ENCODE measurements around the gene ADGRB3.
A peak's percentile ranks its signal among the peaks of the same experiment; 100 is the strongest.

The ADGRB3 gene

GRCh38 chr6:68637782-68638181, 2.7 kb downstream of the ADGRB3 start:
- no peak overlapping the region for H3K4me3 ChIP-seq (ENCODE audit: low read depth, low read length)
- TF ChIP-seq CTCF (IDR thresholded peaks at IDR 0.05; ENCODE audit: low read depth, low read length, missing control alignments) = no peak
- DNase-seq (ENCODE audit: low read depth) = no peak

- DNase-seq (ENCODE audit: low read depth) = peak; percentile 12
- peak; percentile 49 for TF ChIP-seq CTCF (IDR thresholded peaks at IDR 0.05; ENCODE audit: low read depth, low read length, missing control alignments)
- no peak overlapping the region for H3K4me3 ChIP-seq (ENCODE audit: low read depth, low read length)
Observed at GRCh38 chr6:68638230-68638900, 3.3 kb downstream of the ADGRB3 start.

- no peak for TF ChIP-seq CTCF (IDR thresholded peaks at IDR 0.05; ENCODE audit: low read depth, low read length, missing control alignments)
- no peak overlapping the region for H3K4me3 ChIP-seq (ENCODE audit: low read depth, low read length)
- DNase-seq (ENCODE audit: low read depth) = no peak
Observed at GRCh38 chr6:68639211-68639610, 4.1 kb downstream of the ADGRB3 start.

GRCh38 chr6:68639826-68640490, 4.9 kb downstream of the ADGRB3 start:
- no peak for DNase-seq (ENCODE audit: low read depth)
- no peak for TF ChIP-seq CTCF (IDR thresholded peaks at IDR 0.05; ENCODE audit: low read depth, low read length, missing control alignments)
- H3K4me3 ChIP-seq (ENCODE audit: low read depth, low read length) = no peak overlapping the region

GRCh38 chr6:68640491-68640835, 5.4 kb downstream of the ADGRB3 start:
- TF ChIP-seq CTCF (IDR thresholded peaks at IDR 0.05; ENCODE audit: low read depth, low read length, missing control alignments) = no peak
- no peak overlapping the region for H3K4me3 ChIP-seq (ENCODE audit: low read depth, low read length)

GRCh38 chr6:68641172-68641571, 6.1 kb downstream of the ADGRB3 start:
- no peak for DNase-seq (ENCODE audit: low read depth)
- H3K4me3 ChIP-seq (ENCODE audit: low read depth, low read length) = no peak overlapping the region
- TF ChIP-seq CTCF (IDR thresholded peaks at IDR 0.05; ENCODE audit: low read depth, low read length, missing control alignments) = no peak

More at GRCh38 chr6:68640491-68640835, 5.4 kb downstream of the ADGRB3 start:
- no peak for DNase-seq (ENCODE audit: low read depth)

GRCh38 chr6:68642081-68642480, 7.0 kb downstream of the ADGRB3 start:
- TF ChIP-seq CTCF (IDR thresholded peaks at IDR 0.05; ENCODE audit: low read depth, low read length, missing control alignments) = no peak
- no peak for DNase-seq (ENCODE audit: low read depth)
- H3K4me3 ChIP-seq (ENCODE audit: low read depth, low read length) = no peak overlapping the region

Measured in GM12864 (cell line).